ENCODE data around the gene TTC16.
"Not testable (repeated sequence)": the region's sequence is repeated elsewhere in the genome, so short reads cannot be mapped to it uniquely, and the experiment has no call there.

TTC16 gene

DNA sequence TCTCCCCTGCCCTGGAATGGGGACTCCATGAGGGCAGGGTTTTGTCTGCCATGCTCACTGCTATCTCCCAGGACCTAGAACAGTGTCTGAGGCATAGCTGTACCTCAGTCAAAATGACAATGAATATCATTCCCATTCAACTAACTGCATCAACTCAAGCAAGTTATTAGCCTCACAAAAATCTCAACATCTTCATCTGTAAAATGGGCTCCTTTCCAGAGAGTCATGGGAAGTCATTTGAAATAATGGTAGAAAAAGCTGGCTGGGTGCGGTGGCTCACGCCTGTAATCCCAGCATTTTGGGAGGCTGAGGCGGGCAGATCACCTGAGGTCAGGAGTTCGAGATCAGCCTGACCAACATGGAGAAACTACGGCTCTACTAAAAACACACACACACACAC, 53.2 kb downstream of the TTC16 start:
- DNase-seq (ENCODE audit: low spot score), result no peak

DNA sequence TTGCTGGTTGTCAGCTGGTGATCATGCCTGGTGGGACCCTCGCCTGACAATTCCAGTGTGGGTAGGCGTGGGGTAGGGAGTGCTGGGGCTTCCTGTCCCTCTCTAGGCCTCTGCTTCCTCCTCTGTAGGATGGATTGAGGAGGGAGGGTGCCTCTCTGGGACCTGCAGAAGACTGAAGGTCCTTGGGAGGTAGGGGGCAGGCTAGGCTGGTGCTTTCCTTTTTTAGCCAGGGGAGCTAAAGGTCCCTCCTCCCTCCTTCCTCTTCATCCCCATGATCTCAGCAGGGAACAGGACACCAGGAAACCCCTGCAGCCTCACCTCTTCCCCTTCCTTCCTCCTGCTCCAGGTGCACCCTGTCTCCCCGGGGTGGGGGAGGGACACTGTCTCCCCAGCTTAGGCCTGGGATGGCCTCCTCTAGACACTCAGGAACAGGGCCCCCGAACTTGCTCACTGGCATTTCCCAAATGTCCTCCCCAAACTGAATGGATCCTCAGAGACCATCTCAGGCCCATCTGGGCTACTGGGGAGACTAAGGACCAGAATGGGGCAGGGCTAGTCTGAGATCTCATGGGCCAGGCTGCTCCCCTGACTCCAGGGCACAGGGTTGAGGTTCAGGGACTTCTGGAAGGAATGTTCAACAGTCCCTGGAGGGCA, 54.2 kb downstream of the TTC16 start:
- DNase-seq (ENCODE audit: low spot score), result no peak

DNA sequence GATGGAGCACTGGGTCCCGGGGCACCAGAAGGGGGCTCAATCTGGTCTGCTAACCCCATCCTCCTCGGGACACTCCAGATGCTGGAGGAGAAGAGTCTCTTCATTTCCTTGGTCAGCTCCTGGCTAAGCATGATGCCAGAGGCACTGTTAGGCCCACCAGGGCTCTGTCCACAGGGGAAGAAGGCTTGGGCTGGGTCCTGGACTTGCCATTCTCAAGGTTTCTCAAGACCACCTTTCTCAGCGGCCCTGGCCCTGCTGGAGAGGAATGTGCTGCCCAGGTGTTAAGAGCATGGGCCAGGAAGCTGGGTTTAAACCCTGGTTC, 54.7 kb downstream of the TTC16 start:
- DNase-seq (ENCODE audit: low spot score), result no peak

DNA sequence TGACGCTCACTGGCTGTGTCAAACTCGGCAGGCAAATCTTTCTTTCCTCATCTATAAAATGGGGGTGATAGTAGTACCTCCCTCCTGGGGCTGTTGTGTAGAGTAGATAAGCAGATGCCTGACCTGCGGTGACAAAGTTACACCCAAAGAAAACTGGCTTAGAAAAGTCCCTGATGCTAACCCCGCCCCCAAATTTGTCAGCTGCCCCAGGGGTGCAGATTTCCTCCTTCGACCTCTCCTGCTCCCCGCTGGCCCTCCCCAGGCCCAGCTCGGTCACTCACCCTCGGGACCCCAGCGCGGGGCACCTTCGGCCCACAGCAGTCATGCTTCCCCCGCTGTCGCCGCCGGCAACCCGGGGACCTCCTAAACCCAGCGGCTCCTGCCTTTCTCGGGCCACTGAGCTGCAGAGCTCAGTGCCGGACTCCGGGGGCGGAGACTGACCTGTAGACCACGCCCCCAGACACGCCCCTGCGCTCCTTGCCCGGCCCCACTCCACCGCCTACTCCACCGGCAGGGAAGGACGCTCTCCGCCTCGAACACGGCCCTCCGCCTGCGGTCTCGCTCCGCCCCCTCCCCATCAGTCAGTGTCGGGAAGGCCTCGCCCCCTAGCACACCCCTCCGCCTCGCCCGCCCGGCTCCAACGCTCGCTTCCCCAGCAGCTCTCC, 55.2 kb downstream of the TTC16 start:
- DNase-seq (ENCODE audit: low spot score), result peak; percentile 96

DNA sequence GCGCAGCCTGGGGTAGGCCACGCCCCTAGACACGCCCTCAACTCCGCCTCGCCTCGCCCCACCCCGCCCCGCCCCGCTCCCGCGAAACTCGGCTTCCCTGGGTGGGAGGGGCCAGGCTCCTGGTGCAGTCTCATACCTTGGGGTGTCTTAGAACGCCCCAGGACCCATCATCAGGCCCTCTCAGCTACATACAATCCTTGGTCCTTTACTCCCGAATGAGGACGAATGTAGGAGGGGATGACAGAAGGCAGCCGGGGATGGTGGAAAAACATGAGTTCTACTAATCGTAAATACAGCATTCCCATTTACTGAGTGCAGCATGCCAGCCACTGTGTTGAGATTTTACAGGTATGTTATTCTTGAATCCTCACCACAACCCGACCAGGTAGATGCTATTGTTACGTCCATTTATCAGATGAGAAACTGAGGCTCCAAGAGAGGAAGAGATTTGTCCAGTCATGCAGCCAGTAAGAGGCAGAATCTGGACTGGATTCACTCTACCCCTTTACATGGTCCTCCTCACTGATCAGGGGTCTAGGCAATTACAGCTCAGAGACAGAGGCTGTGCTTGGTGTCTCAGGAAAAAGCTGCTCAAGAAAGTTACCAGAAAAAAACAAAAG, 55.8 kb downstream of the TTC16 start:
- no peak for DNase-seq (ENCODE audit: low spot score)

DNA sequence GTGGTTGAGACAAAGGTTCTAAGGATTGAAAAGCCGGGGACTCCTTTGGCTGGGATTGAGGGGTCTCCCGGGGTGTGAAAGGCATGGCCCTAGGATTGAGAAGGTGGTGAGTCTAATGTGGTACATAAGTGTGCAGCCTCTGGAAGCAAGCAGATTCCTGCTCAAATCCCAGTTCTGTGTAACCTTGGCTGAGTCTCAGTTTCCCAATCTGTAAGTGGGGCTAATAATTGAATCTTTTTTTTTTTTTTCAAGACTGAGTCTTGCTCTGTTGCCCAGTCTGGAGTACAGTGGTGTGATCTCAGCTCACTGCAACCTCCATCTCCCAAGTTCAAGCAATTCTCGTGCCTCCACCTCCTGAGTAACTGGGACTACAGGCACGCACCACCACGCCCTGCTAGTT, 56.7 kb downstream of the TTC16 start:
- DNase-seq (ENCODE audit: low spot score), result no peak

DNA sequence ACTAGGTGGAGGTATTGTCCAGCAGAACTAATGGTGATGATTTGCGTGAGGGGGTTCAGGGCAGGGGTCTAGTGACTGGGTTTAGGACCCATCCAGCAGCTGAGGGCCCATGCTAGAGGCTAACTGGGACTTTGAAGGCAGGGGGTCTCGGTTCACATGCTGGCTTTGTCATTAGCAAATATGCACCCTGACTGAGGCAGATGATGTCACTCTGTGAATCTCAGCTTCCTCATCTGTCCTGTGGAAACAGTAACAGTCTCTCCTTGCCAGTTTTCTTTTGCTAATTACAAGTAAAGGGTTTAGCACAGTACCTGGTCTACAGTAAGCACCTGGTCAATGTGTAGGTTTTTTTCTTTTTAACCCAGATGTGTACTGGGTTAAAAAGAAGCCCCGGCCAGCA, 57.4 kb downstream of the TTC16 start:
- peak; percentile 37 for DNase-seq (ENCODE audit: low spot score)

DNA sequence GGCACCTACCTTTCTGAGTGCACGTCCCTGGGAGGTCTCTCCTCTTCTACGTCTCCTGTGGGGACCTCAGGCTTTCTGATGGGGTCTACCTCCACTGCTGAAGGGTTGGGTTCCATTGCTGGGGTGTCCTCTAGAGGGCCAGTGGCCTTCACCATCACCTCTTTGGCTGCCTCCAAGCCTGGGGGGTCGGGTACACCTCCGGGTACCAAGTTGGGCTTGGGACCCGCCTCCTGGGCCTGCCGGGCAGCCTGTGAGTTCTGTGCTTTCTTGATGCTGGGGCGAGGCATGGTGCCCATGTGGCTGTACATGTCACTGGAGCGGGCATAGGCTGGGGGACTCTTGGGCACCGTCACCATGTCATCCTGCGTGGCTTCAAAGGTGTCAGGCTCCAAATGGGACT, 58.1 kb downstream of the TTC16 start:
- no peak for DNase-seq (ENCODE audit: low spot score)

DNA sequence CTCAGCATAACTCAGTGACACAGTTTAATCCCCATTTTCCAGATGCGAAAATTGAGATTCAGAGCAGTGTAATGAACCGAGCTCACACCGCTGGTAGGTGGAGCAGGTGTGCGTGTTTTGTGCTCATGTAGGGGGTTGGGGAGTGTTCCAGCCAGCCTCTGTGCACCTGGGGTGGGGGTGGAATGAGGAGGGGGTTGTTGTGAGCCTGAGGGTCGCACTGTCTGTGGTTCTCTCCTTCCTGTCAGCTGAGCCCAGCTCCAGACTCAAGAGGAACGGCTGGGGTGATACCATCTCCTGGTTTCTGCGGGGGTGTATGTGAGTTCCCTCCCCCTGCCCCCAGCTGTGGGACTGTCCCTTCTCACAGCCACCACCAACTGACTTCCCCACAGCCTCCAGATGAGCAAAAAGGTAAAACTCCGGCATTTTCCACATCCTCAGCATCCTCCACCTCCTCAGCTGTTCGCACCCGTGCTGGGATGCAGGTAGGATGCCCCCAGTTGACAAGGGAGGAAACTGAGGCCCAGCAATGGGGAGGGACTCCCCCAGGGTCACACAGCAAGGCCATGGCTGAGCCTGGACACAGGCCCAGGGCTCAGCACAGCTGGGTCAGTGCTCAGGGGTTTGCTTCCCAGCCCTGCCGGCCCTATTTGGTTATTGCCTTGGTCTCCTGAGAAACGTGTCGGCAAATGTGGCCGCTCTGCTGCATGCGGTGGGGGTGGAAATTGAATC, 60.5 kb downstream of the TTC16 start:
- DNase-seq (ENCODE audit: low spot score), result peak; percentile 91

DNA sequence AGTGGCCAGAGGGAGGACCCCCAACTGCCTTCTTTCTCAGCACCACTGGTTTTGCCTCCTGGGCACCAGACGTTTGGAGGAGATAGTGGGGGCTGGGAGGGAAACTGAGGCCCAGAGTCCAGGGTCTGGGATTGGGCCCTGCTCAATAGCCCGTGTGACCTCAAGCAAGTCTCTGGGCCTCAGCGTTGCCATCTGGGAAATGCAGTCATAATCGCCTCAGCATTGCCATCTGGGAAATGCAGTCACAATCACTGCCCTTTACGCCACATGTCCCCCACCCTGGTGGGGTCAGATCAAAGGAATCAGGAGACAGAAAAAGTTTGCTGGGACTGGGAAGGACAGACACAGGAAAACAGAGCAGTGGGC, 61.0 kb downstream of the TTC16 start:
- DNase-seq (ENCODE audit: low spot score), result no peak

DNA sequence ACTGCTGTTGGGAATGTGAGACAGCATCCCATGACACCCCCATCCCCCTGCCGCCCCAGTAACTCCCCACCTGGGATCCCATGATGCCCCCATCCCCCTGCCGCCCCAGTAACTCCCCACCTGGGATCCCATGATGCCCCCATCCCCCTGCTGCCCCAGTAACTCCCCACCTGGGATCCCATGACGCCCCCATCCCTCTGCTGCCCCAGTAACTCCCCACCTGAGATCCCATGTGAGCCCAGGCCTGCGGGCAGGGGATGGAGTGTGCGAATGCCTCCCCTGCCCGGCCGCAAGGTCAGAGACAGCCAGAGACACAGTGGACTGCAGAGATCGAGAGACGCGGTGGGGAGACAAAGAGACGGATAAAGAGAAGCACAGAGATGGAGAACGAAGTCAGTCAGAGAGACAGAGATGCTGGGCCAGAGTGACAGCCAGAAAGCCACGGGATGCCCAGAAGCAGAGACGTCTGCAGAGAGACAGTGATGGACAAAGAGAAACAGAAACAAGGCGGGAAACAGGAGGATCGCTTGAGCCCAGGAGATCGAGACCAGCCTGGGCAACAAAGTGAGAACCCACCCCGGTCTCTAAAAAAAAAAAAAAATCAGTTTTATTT, 61.6 kb downstream of the TTC16 start:
- peak; percentile 44 for DNase-seq (ENCODE audit: low spot score)

DNA sequence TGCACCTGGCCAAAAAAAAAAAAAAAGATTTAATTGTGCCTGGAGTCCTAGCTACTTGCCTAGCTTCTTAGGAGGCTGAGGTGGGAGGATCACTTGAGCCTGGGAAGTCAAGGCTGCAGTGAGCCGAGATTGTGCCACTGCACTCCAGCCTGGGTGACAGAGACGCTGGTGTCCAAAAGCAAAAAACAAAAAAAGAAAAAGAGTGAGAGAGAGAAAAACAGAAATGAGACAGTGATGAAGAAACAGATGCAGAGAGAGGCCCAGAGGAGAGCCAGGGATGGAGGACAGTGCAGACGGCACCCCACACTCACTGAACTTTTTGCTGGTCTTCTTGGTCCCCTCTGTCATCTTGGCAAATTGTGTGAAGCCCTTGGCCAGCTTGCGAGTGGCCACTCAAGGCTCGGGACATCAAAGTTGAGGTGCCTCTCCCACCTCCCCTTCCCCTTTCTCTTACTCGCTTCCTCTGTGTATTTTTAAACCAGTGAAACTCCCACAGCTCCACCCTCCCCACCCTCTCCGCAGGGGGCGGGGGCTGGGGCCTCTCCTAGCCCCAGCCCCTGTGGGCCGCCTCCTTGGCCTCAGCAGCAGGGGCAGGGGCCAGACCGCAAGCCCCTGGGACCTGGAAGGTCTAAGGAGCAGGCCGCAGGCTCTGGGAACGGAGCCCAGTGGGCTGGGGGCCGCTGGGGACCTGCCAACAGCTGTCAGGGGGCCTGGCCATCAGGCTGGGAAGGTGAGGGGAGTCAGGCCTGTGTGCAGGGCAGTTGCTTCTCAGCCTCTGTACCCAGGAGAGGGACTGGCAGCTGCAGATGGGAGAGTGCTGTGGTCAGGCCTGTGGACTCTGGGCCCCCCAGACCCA, 62.6 kb downstream of the TTC16 start, which contains the start of gene SH2D3C:
TSS of gene SH2D3C (minus strand) at position 387 of the 856 bp plus-strand sequence. CDS start at position 348, 39 bp downstream.
- peak; percentile 77 for DNase-seq (ENCODE audit: low spot score)

DNA sequence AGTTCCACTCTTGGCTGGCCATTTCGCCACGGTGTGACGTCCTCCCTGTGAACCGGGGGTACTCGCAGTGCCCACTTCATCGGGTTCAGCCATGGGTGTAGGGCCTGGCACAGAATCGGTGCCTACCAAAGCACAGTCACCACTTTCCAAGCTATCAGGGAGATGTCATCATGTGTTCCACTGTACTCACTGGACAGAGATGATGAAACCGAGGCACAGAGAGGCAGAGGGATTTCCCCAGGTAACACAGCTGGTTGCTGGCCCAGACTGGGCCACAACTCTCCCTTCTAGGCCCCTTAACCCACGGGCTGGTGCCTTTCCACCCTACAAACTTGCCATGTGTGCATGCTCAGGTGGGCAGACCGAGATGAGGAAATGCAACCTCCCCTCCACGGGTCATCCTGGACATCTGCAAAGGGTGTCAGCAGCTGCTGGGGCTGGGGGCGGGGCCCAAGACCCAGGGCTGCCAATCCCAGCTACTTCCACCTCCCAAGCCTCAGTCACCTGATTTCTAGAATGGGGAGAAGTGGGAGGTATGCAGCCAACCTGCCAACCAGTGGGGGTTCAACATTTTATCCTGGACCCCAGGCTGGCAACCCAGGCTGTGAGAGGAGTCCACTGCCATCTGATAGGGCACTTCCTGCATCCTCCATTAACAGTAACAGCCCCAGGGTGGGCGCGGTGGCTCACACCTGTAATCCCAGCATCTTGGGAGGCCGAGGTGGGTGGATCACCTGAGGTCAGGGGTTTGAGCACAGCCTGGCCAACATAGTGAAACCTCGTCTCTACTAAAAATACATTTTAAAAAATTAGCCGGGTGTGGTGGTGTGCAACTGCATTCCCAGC, 63.5 kb downstream of the TTC16 start:
- DNase-seq (ENCODE audit: low spot score), result peak; percentile 90

DNA sequence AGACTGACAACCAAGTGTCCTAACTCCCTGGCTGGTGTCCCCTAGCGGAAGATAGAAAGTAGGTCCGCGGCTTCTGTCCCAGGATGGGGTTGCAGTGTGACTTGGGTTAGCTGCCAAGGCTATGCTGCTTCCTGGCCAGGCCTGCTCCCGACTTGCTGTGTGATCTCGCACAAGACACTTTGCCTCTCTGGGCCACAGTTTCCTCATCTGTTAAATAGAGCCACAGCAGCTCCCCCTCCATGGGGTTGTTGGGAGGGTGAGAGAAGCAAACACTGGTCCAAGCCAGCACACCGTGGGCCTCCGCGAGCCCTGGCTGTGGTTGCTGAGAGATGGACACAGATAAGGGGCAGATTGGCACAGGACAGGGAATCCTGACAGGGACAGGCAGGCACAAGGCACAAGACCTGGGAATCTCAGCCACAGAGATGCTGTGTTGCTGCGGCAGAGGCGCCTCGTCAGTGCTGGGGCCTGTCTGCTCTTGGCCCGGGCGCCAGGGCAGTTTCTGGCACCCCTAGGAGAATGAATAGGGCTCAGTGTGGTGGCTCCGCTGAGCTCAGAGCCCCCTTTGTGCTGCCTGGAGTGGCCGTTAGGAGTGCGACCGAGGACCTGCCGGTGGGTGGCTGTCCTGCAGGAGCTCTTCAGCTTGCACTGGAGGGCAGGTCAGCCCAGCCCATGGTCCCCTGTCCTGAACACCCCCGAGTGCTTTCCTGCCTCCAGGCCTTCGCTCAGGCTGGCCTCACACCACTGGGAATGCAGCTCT, 64.4 kb downstream of the TTC16 start:
- no peak for DNase-seq (ENCODE audit: low spot score)

DNA sequence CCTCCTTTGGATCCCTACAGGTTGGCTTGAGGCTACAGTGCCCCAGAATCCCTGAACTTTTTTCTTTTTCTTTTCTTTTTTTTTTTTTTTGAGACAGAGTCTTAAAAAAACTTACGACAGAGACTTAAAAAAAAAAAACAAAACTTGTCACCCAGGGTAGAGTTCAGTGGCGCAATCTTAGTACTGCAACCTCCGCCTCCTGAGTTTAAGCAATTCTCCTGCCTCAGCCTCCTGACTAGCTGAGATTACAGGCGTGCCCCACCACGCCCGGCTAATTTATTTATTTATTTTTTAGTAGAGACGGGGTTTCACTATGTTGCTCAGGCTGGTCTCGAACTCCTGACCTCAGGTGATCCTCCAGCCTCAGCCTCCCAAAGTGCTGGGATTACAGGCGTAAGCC, 65.0 kb downstream of the TTC16 start:
- not testable (repeated sequence) for DNase-seq (ENCODE audit: low spot score)

All from NAMALWA (cell line).